Medulla oblongata (tissue), 1 donor: ENCODE measurements around the gene CHAMP1.

ENCODE experiments used
- DNase-seq: peaks from one replicate; pipeline ENCODE4 v3.0.0-alpha.2; 2015; ENCODE audit errors: extremely low spot score

CHAMP1 gene, protein sequence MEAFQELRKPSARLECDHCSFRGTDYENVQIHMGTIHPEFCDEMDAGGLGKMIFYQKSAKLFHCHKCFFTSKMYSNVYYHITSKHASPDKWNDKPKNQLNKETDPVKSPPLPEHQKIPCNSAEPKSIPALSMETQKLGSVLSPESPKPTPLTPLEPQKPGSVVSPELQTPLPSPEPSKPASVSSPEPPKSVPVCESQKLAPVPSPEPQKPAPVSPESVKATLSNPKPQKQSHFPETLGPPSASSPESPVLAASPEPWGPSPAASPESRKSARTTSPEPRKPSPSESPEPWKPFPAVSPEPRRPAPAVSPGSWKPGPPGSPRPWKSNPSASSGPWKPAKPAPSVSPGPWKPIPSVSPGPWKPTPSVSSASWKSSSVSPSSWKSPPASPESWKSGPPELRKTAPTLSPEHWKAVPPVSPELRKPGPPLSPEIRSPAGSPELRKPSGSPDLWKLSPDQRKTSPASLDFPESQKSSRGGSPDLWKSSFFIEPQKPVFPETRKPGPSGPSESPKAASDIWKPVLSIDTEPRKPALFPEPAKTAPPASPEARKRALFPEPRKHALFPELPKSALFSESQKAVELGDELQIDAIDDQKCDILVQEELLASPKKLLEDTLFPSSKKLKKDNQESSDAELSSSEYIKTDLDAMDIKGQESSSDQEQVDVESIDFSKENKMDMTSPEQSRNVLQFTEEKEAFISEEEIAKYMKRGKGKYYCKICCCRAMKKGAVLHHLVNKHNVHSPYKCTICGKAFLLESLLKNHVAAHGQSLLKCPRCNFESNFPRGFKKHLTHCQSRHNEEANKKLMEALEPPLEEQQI

DNA sequence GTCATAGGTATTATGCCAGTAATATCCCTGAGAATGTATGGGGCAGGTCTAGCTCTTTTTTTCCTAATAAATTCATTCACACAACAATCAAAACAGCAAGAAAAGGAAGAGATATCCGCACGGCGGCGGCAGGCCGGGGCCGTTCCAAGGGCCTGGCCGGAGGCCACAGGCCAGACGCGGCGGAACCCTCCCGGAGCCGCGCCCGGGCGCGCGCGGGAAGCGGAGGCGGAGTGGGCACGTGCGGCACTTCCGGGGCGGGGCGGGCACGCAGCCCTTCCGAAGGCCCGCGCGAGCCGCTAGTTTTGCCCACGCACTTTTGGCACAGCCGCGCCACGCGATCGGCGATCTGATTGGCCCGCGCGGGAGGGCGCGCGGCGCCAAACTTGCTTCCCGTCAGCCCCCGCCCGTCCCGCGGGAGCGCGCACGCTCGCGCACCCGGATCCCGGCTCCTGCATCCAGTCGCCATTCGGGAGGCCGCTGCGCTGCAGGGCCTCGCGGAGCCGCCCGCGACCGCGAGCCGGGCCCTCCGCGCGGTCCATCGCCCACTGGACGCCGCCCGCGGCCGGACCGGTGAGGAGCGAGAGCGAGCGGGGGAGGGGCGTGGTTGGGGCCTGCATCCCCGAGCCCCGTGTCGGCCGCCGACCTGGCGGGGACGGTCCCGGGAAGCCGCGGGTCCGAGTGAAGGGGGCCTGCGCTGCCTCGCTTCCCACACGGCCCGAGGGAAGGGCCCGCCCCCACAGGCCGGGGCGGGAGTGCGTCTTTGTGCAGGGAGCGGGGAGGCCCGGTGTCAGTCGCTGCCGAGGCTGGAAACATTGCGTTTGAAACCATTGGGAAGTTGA lies at the start of gene CHAMP1:
Gene CHAMP1, plus strand, starts transcription at position 430 of the 839 bp plus-strand sequence. CDS start 9,340 bp downstream, outside the sequence.
- peak; percentile 94 for DNase-seq

DNA sequence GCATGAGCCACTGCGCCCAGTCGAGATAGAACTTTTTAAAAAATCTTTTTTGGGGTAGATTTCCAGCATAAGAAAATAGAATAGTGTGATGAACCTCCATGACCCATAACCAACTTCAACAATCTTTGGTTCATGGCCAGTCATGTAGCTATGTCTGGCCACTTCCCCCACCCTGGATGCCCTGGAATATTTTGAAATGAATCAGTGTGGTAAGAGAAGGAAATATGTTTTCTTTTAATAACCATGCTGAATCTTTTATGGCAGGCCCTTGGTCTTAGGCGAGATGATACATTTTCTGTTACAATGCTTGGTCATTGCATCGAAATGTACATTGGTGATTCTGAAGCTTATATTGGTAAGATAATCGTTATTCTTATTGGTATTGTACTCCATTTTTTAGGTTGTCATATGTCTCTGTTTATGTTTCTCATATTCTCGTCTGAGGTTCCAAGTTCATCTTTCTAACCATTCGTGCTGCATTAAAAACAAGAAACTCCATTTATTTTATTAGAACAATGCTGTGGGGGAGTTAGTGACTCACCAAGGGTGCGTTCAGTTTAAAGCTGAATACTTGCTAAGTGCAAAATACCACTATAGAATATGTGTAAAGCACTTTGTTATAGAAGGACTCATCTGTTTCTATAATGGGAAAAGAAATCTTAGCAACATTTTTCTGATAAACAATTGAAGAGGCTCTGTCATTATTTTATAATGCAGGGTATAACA lies 49.3 kb upstream of the CHAMP1 start:
- no peak for DNase-seq

DNA sequence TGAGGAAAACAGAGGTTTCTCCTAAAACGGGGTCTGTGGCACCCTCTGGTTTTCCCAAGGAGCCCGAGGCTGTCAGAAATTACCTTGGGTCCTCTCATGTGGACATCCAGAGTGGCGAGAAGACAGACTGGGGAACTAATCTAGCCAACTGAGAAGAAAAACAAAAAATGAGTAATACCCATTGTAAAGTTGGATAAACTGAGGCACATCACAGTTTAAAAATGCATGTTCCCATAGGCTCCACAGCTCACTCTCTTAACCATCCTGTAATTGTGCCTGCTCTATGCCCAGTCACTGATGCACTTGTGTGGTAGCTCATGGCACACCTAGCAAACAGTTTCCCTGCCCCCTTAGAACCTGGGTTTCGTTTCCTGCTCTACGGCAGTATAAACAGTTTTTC lies 48.1 kb upstream of the CHAMP1 start:
- DNase-seq = no peak

DNA sequence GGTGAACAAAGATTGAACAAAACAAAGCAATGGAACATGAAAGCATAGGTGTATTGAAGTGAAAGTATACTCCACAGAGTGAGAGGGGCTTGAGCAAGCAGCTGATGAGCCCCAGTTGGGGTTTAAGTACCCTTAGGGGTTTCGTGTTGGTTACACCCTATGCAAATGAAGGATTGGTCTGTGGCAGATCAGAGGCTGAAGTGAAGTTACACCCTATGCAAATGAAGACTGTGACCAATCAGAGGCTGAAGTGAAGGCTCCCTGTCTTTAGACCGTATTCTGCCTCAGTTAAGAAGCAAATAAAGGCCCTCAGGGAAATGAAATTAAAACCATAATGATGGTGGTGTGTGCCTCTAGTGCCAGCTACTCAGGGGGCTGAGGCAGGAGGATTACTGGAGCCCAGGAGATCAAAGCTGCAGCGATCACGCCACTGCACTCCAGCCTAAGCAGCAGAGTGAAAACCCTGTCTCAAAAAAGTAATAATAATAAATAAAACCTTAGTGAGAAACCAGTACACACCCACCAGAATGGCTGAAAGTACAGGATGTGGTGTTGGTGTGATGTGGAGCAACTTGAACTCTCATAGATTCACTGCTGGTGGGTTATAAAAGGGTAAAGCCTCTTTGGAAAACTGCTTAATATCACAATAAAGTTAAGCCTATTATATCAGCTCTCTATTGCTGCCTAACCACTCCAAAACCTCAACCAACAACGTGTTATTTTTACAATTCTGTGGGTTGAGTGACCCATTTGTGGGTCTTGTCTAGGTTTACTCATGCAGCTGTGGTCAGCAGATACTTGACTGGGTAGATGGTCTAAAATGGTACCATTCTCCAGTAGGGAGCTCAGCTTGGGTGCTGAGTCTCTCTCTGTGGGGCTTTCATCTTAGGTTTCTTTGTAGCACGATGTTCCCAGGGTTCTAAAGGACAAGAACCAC lies 45.7 kb upstream of the CHAMP1 start:
- no peak for DNase-seq

GRCh38 chr13:114269281-114269770 lies 45.0 kb upstream of the CHAMP1 start:
- DNase-seq = no peak

- no peak for DNase-seq
Observed at GRCh38 chr13:114272977-114273376, 41.3 kb upstream of the CHAMP1 start.

DNA sequence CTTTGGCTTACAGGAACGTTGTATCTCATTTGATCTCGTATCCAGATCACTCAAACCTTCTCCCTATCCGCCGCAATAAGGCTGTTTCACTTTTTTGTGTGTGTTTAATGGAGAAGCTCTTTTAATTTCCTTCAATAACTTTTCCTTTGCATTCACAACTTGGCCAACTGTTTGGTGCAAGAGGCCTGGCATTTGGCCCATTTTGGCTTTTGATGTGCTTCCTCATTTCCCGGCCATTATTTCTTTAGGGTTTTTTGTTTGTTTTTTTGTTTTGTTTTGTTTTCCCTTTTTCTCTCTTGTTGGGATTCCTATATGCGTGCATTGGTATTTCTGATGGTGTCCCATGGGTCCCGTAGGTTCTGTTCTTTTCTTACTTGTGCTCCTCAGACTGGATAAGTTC lies 39.0 kb upstream of the CHAMP1 start:
- DNase-seq = peak; percentile 35

DNA sequence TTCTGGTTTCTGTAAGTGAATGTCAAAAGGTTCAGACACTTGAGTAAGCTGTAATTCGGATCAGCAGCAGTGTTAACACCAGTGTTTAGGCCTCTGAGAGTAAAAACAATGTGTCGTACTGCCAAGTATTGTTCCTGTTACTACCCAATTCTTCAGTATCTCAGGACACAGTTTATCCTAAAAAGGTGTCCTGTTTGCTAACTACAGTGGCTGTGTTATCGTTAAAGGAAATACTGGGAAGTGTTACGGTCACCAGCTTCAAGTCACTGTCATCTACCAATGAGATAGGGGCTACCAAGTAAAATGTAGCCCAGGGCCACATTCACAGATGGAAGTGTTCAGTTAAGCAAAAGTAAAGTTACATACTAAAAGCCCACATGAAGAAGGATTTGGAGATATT lies 35.2 kb upstream of the CHAMP1 start:
- DNase-seq = no peak

- no peak for DNase-seq
Observed at GRCh38 chr13:114279758-114280355, 34.4 kb upstream of the CHAMP1 start.

DNA sequence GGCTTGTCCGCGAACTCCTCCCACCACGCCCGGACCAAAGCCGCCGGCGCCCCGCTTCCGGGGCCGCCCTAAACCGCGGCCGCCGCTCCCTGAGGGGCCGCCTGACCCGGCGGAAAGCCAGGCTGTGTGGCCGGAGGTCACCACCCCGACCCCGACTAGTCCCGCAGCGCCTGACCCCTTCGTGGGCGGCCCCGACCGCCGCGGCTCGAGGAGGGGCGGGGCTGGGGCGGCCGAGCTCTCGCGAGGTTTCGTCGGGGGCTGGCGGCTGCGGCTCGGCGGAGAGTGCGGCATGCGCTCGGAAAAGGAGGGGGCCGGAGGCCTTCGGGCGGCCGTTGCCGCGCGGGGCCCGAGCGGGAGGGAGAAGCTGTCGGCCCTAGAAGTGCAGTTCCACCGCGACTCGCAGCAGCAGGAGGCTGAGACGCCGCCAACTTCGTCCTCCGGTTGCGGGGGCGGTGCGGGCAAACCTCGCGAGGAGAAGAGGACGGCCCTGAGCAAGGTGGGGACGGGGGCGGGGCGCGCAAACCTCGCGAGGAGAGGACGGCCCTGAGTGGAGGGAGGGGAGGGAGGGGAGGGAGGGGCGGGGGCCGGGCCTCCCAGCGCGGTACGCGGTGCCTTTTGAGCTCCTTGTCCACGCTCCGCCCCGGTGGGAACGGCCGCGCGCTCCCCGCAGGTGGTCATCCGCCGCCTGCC lies 32.8 kb upstream of the CHAMP1 start, which contains the start of gene UPF3A:
Gene UPF3A, plus strand, starts transcription at position 251 of the 690 bp plus-strand sequence. Its CDS starts 39 bp downstream, at position 290.
- peak; percentile 91 for DNase-seq

DNA sequence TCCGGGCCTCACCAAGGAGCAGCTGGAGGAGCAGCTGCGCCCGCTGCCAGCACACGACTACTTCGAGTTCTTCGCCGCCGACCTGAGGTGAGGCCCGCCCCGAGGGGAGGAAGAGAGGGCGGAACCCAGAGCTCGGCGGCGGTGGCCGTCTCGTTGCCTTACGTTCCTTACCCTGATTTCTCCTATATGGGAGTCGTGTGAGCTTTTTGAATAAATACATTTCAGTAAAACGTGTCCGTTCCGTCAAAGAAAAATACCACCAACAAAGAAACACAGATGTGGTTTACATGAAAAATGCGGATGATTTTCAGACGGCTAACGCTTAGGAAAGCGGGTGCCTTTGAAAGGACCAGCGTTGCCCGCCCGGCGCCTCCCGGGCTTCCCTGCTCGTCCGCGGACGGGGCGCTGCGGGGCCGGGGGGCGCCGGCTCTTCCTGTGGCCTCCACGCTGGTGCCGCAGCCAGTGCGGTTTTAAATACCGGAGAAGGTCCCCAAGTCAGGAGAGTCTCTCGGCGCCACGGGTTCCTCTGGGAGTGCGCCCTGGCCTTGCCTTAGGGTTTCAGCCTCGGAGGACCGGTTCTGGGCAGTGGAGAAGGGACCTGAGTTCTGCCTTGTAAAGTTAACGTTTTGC lies 32.1 kb upstream of the CHAMP1 start:
- peak; percentile 60 for DNase-seq

- no peak for DNase-seq
Observed at GRCh38 chr13:114283576-114283975, 30.7 kb upstream of the CHAMP1 start.

DNA sequence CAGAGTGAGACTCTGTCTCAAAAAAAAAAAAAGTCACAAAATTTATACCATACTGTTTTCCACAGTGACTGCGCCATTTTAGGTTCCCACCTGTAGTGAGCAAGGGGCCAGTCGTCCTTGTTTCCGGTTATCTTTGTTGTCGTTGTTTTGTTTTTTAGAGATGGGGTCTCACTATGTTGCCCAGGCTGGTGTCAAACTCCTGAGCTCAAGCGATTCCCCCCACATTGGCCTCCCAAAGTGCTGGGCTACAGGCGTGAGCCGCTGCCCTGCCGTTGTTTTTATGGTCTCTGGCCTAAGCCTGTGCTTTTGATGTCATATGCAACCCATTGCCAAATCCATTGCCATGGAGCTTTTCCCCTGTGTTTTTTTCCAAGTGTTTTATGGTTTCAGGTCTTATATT lies 29.6 kb upstream of the CHAMP1 start:
- DNase-seq = no peak

- peak; percentile 38 for DNase-seq
Observed at GRCh38 chr13:114285166-114285808, 29.0 kb upstream of the CHAMP1 start.

GRCh38 chr13:114286808-114287207 lies 27.5 kb upstream of the CHAMP1 start:
- DNase-seq = no peak

GRCh38 chr13:114288157-114288591 lies 26.1 kb upstream of the CHAMP1 start:
- DNase-seq = no peak

- DNase-seq = no peak
Observed at GRCh38 chr13:114296448-114296847, 17.9 kb upstream of the CHAMP1 start.

- DNase-seq = no peak
Observed at GRCh38 chr13:114296902-114297301, 17.4 kb upstream of the CHAMP1 start.
